GM12891 (cell line): ENCODE results near the gene ERGIC1.

Source experiments
- POLR2A ChIP-seq: IDR thresholded peaks from 2 replicates; pipeline ENCODE4 v1.6.1; 2011; ENCODE audit warnings: low read depth, low read length, control low read depth
- POLR2AphosphoS5 ChIP-seq: IDR thresholded peaks from 2 replicates; pipeline ENCODE4 v1.6.1; 2011; ENCODE audit warnings: low read depth, low read length, control low read depth
- TAF1 ChIP-seq: IDR thresholded peaks from 2 replicates; pipeline ENCODE4 v1.6.1; 2011; ENCODE audit warnings: low read depth, low read length, control low read depth

DNA sequence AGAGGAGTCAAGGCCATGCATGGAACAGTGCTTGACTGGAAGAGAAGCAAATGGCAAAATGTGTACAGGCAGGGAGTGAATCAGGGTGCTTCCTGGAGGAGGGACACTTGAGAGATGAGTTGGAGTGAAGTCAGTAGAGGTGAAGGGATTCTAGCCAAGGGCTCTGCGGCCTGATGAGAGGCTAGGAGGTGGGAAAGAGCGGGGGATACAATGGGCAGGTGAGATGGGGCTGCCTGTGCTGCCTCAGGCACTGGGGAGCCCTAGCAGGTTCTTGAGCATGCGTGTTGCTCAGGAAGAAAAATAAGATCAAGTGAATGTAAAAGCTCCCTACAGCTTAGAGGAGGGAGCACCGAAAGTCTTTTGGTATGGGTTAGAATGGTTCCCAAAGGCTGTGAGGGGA, 22.3 kb downstream of the ERGIC1 start:
- TF ChIP-seq POLR2A (no peak), POLR2AphosphoS5 (no peak), TAF1 (no peak)
